Bronchial smooth muscle cell (primary cell): ENCODE results near the gene AGAP4. TPM values are rescaled to one million over a fixed set of nuclear protein-coding genes. Genes with fewer than 3 reads are reported as not detected.

ENCODE experiments used
- total RNA-seq: library from RNA; depleted of rRNA; stranded (reverse); fragments of >200 nt; gene quantifications from 2 replicates; pipeline ENCODE4 v1.2.1, GENCODE V29; 2014

Gene AGAP4
- 1.9 and 4.3 TPM in 2 replicates for total RNA-seq

GRCh38 chr10:45847400-45847799 is at the start of gene AGAP4:
Gene AGAP4, minus strand, starts transcription at chr10:45847500. Its CDS starts 153 bp downstream, at chr10:45847347.

Other genes with a start within 250 kb of the AGAP4 start
- gene ZFAND4, start 174.7 kb downstream of the AGAP4 start, total RNA-seq = 3.6 and 4.5 TPM in 2 replicates
- gene WASHC2C, start 120.2 kb downstream of the AGAP4 start, total RNA-seq = 61.3 and 67.8 TPM in 2 replicates
- 49.5 and 71.4 TPM in 2 replicates for gene TIMM23, start 125.0 kb upstream of the AGAP4 start, total RNA-seq
- 176 and 203 TPM in 2 replicates for gene NCOA4, start 183.1 kb upstream of the AGAP4 start, total RNA-seq
- not detected in 2 replicates for gene MSMB, start 198.8 kb upstream of the AGAP4 start, total RNA-seq